Ishikawa (cell line): ENCODE results near the gene PPFIA4.

Experiments used
- CEBPB ChIP-seq: IDR thresholded peaks from 2 replicates; pipeline ENCODE4 v1.6.1; 2012
- EGR1 ChIP-seq: IDR thresholded peaks from 2 replicates; pipeline ENCODE4 v1.6.1; 2012
- EP300 ChIP-seq: IDR thresholded peaks from 2 replicates; pipeline ENCODE4 v1.6.1; 2012; ENCODE audit warnings: borderline replicate concordance
- MAX ChIP-seq: IDR thresholded peaks from 2 replicates; pipeline ENCODE4 v1.6.1; 2012
- RAD21 ChIP-seq: IDR thresholded peaks from 2 replicates; pipeline ENCODE4 v1.6.1; 2012; ENCODE audit warnings: low read depth
- REST ChIP-seq: IDR thresholded peaks from 2 replicates; pipeline ENCODE4 v1.6.1; 2012; ENCODE audit warnings: low read depth, mild to moderate bottlenecking
- TCF12 ChIP-seq: IDR thresholded peaks from 2 replicates; pipeline ENCODE4 v1.6.1; 2012; ENCODE audit warnings: low read depth
- YY1 ChIP-seq: IDR thresholded peaks from 2 replicates; pipeline ENCODE4 v1.6.1; 2012; ENCODE audit warnings: low read depth
- ZBTB7A ChIP-seq: IDR thresholded peaks from 2 replicates; pipeline ENCODE4 v1.6.1; 2012; ENCODE audit warnings: low read depth
- TF ChIP-seq, protein P1 (sequence below): IDR thresholded peaks from 2 replicates; pipeline ENCODE4 v1.6.1; 2012

DNA sequence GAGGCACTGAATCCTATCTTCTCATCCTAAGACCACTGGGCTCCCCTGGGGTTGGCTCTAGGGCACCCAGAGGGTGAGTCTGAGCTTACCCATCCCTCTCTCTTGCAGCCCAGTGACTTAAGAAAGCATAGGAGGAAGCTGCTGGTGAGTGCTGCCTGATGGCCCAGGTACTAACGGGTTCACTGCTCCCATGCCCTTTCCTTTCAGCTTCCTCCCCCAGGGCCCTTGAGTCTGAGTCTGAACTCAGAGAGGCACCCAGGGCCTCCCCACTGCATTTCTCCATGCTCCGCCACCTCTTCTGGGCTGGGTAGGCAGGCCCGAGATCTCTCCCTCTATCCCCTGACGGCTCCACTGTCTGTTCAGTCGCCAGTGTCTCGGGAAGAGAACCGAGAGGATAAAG, 29.7 kb downstream of the PPFIA4 start:
- no peak for TF ChIP-seq YY1
- TF ChIP-seq REST, result no peak
- TF ChIP-seq, protein P1, sequence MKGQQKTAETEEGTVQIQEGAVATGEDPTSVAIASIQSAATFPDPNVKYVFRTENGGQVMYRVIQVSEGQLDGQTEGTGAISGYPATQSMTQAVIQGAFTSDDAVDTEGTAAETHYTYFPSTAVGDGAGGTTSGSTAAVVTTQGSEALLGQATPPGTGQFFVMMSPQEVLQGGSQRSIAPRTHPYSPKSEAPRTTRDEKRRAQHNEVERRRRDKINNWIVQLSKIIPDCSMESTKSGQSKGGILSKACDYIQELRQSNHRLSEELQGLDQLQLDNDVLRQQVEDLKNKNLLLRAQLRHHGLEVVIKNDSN, result no peak
- no peak for TF ChIP-seq EP300
- TF ChIP-seq RAD21, result no peak
- no peak for TF ChIP-seq ZBTB7A
- no peak for TF ChIP-seq TCF12
- TF ChIP-seq CEBPB, result no peak
- no peak for TF ChIP-seq MAX
- no peak for TF ChIP-seq EGR1
